Lung (tissue), 12 donors: ENCODE results near the gene TBX2. TPM values are rescaled to one million over a fixed set of nuclear protein-coding genes. Genes with fewer than 3 reads are reported as not detected.

Experiments
- ATAC-seq: fragments of 200-7000 bp; cut with Tn5 transposase; one replicate; pipeline ENCODE4 v1.9.1; 2020; ENCODE audit warnings: moderate number of reproducible peaks; ENCODE audit not compliant: insufficient read depth, low FRiP score
- DNase-seq, 3 donors: peaks; one replicate each; pipeline ENCODE4 v3.0.0-alpha.2; 2013 to 2017
- H3K27ac ChIP-seq, 2 donors: one replicate each; pipeline ENCODE4 v1.5.1; 2013; ENCODE audit warnings: mild to moderate bottlenecking in 2 of 2, moderate library complexity in 2 of 2, control low read depth in 1 of 2, inconsistent platforms in 1 of 2, low read depth in 1 of 2, low read length in 1 of 2
- H3K27me3 ChIP-seq, 3 donors: one replicate each; pipeline ENCODE4 v1.5.1; 2013; ENCODE audit warnings: low read length in 2 of 3; ENCODE audit not compliant: control insufficient read depth in 3 of 3, insufficient read depth in 3 of 3
- H3K36me3 ChIP-seq, 4 donors: one replicate each; pipeline ENCODE4 v1.5.1; 2013; ENCODE audit warnings: low read length in 4 of 4, mild to moderate bottlenecking in 1 of 4, moderate library complexity in 1 of 4; ENCODE audit not compliant: control insufficient read depth in 4 of 4, insufficient read depth in 4 of 4
- H3K4me1 ChIP-seq, 5 donors: one replicate each; pipeline ENCODE4 v1.5.1; 2013; ENCODE audit warnings: low read length in 5 of 5, mild to moderate bottlenecking in 2 of 5, moderate library complexity in 1 of 5; ENCODE audit not compliant: control insufficient read depth in 5 of 5, insufficient read depth in 5 of 5
- H3K4me3 ChIP-seq: one replicate; pipeline ENCODE4 v1.5.1; 2013; ENCODE audit warnings: mild to moderate bottlenecking, control low read depth, moderate library complexity
- H3K9ac ChIP-seq, 2 donors: one replicate each; pipeline ENCODE4 v1.5.1; 2013; ENCODE audit warnings: low read length in 2 of 2, control low read depth in 1 of 2; ENCODE audit not compliant: insufficient read depth in 1 of 2
- H3K9me3 ChIP-seq, 4 donors: one replicate each; pipeline ENCODE4 v1.5.1; 2013; ENCODE audit warnings: low read length in 3 of 4, mild to moderate bottlenecking in 1 of 4, moderate library complexity in 1 of 4; ENCODE audit not compliant: control insufficient read depth in 4 of 4, insufficient read depth in 3 of 4
- WGBS, 2 donors: extraction: QIAGEN DNeasy Blood & Tissue Kit; methylation state at CpG; one replicate each; pipeline ENCODE4 v1.1.7; 2013; 5-methylcytosine and 5-hydroxymethylcytosine counted together
- polyA plus RNA-seq, 2 donors: library from polyadenylated mRNA; stranded (reverse); fragments of 200-250 nt; gene quantifications; one replicate each; pipeline ENCODE4 v1.2.1, GENCODE V29; 2013
- total RNA-seq, 2 donors: library from RNA; depleted of rRNA in 1 of 2; stranded (reverse); fragments of >200 nt in 1 of 2; gene quantifications; one replicate each; pipeline ENCODE4 v1.2.1, GENCODE V29; 2014 to 2021
- TF ChIP-seq, protein P1 (sequence below): IDR thresholded peaks from 2 replicates; pipeline ENCODE4 v1.5.1; 2012; ENCODE audit warnings: mild to moderate bottlenecking; ENCODE audit errors: control extremely low read depth, extremely low read depth
- donor health status: control.
- donor health status: control.
- donor health status: Bipolar disorder and iron deficiency.
- donor health status: healthy.
- donor health status: DM: yes; HTN: yes; CAD: no.

The TBX2 gene
- total and polyA plus RNA-seq, 4 donors, result 44.5 to 155 (median 79.2) TPM

- ATAC-seq (no peak), DNase-seq (no peak)
- H3K4me1 ChIP-seq, result peaks cover 0 to 15% (median 3%) of the 10 kb centered on the region in 5 donors
- H3K27me3 ChIP-seq, result no peaks in the 10 kb centered on the region
- no peak overlapping the region for H3K27ac ChIP-seq
- TF ChIP-seq, protein P1, sequence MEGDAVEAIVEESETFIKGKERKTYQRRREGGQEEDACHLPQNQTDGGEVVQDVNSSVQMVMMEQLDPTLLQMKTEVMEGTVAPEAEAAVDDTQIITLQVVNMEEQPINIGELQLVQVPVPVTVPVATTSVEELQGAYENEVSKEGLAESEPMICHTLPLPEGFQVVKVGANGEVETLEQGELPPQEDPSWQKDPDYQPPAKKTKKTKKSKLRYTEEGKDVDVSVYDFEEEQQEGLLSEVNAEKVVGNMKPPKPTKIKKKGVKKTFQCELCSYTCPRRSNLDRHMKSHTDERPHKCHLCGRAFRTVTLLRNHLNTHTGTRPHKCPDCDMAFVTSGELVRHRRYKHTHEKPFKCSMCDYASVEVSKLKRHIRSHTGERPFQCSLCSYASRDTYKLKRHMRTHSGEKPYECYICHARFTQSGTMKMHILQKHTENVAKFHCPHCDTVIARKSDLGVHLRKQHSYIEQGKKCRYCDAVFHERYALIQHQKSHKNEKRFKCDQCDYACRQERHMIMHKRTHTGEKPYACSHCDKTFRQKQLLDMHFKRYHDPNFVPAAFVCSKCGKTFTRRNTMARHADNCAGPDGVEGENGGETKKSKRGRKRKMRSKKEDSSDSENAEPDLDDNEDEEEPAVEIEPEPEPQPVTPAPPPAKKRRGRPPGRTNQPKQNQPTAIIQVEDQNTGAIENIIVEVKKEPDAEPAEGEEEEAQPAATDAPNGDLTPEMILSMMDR, result no peak
- 94 to 95% methylated on average over 7 of the region's 7 CpGs for whole genome bisulfite sequencing, 2 donors
- H3K36me3 ChIP-seq, result peaks cover 0 to 3% (median 0%) of the 10 kb centered on the region in 4 donors
- no peak overlapping the region for H3K4me3 ChIP-seq
- H3K9ac ChIP-seq, result no peak overlapping the region
- no peaks in the 10 kb centered on the region for H3K9me3 ChIP-seq
Observed at GRCh38 chr17:61368832-61369450, 30.7 kb upstream of the TBX2 start.

DNA sequence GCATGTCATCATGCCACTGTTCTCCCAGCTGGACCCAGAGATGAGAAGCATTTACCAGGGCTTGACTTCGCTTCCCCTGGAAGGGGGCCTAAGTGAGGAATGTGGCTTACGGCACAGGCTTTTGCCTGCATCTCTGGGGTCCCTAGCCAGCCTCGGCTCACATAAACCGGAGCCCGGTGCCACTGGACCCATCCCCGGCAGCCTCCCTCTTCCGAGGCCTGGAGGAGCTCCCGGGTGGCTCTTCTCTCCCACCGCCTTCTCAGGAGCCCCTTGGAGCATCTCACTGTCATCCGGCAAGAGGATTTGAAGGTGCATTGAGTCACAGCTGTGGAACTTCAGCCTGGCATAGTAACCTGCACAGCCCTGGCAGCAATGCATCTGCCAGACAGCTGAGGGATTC is 29.9 kb upstream of the TBX2 start:
- no peaks in the 10 kb centered on the region for H3K9me3 ChIP-seq
- no peaks in the 10 kb centered on the region for H3K27me3 ChIP-seq
- H3K27ac ChIP-seq, result no peak overlapping the region
- TF ChIP-seq, protein P1, result no peak
- H3K4me1 ChIP-seq, result peaks cover 0 to 15% (median 3%) of the 10 kb centered on the region in 5 donors
- WGBS, 2 donors, result 98% methylated on average over 10 of the region's 10 CpGs
- no peak overlapping the region for H3K9ac ChIP-seq
- H3K4me3 ChIP-seq, result no peak overlapping the region
- no peak for DNase-seq
- ATAC-seq, result no peak
- peaks cover 0 to 3% (median 0%) of the 10 kb centered on the region in 4 donors for H3K36me3 ChIP-seq

DNA sequence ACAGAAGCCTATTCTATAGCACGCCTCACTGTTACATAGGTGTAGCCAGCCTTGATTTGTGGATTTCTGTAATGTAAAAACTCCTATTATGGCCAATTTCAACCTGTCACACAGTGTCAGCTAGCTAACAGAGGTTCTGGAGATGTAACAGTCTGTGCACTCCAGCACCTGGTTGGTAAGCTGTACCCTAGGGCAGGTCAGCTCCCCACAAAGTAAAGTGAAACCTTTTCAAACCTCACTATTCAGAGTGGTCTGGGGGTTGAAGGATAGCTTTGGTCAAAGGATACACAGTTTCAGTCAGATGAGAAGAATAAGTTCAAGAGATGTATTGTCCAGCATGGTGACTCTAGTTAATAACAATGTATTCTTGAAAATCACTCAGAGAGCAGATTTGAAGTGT is 28.5 kb upstream of the TBX2 start:
- no peak overlapping the region for H3K9ac ChIP-seq
- TF ChIP-seq, protein P1, result no peak
- 98 to 100% methylated on average over 1 of the region's 1 CpG for WGBS, 2 donors

DNA sequence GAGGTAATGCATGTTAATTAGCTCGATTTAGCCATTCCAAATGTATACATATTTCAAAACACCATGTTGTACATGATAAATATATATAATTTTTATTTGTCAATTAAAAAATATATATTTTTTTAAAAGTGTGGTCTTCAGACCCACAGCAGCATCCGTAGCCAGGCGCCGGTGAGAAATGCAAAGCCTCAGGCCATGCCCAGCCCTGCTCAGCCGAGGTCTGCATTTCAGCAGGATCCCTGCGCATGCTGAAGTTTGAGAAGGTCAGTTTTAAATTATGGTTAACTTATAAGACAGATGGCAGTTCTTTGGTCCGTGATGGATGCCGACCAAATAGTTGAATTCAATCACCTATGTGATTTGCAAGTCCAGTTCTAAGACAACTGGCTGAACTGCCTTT is 28.0 kb upstream of the TBX2 start:
- H3K36me3 ChIP-seq, result peaks cover 0 to 3% (median 0%) of the 10 kb centered on the region in 4 donors
- no peak overlapping the region for H3K9ac ChIP-seq
- WGBS, 2 donors, result 95% methylated on average over 8 of the region's 8 CpGs
- H3K27ac ChIP-seq, result no peak overlapping the region
- peaks cover 0 to 18% (median 3%) of the 10 kb centered on the region in 5 donors for H3K4me1 ChIP-seq
- no peaks in the 10 kb centered on the region for H3K27me3 ChIP-seq
- TF ChIP-seq, protein P1, result no peak
- no peaks in the 10 kb centered on the region for H3K9me3 ChIP-seq
- ATAC-seq, result no peak
- no peak for DNase-seq
- H3K4me3 ChIP-seq, result no peak overlapping the region

More for the DNA sequence above, 28.5 kb upstream of the TBX2 start:
- Histone ChIP-seq H3K4me1 (peaks cover 0 to 22% (median 3%) of the 10 kb centered on the region in 5 donors), H3K27me3 (no peaks in the 10 kb centered on the region), H3K27ac (no peak overlapping the region), H3K9me3 (no peaks in the 10 kb centered on the region), H3K4me3 (no peak overlapping the region), H3K36me3 (peaks cover 0 to 3% (median 0%) of the 10 kb centered on the region in 4 donors)
- DNase-seq (no peak), ATAC-seq (no peak)
